ENCODE measurements around the gene PCDHGA8. TPM values are rescaled to one million over a fixed set of nuclear protein-coding genes. Genes with fewer than 3 reads are reported as not detected.

Gene PCDHGA8
- total RNA-seq, 1 donor from 2014 or later, result 2.6 TPM

DNA sequence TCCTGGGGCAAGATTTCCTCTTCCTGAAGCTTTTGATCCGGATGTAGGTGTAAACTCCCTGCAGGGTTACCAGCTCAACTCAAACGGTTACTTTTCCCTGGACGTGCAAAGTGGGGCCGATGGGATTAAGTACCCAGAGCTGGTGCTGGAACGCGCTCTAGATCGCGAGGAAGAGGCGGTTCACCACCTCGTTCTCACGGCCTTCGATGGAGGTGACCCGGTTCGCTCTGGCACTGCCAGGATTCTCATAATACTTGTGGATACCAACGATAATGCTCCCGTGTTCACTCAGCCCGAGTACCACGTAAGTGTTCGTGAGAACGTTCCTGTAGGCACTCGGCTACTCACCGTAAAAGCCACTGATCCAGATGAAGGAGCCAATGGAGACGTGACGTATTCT is 36.8 kb upstream of the PCDHGA8 start:
- peaks cover 13% of the 10 kb centered on the region for H3K4me1 Mint-ChIP-seq (ENCODE audit: unreplicated experiment)
- H3K9me3 Mint-ChIP-seq (ENCODE audit: unreplicated experiment), result peaks cover 27% of the 10 kb centered on the region
- TF ChIP-seq, protein P1, sequence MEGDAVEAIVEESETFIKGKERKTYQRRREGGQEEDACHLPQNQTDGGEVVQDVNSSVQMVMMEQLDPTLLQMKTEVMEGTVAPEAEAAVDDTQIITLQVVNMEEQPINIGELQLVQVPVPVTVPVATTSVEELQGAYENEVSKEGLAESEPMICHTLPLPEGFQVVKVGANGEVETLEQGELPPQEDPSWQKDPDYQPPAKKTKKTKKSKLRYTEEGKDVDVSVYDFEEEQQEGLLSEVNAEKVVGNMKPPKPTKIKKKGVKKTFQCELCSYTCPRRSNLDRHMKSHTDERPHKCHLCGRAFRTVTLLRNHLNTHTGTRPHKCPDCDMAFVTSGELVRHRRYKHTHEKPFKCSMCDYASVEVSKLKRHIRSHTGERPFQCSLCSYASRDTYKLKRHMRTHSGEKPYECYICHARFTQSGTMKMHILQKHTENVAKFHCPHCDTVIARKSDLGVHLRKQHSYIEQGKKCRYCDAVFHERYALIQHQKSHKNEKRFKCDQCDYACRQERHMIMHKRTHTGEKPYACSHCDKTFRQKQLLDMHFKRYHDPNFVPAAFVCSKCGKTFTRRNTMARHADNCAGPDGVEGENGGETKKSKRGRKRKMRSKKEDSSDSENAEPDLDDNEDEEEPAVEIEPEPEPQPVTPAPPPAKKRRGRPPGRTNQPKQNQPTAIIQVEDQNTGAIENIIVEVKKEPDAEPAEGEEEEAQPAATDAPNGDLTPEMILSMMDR (IDR thresholded peaks at IDR 0.05; ENCODE audit: unreplicated experiment), result no peak
- H3K36me3 Mint-ChIP-seq (ENCODE audit: low read depth, unreplicated experiment), result peaks cover 47% of the 10 kb centered on the region
- peak overlapping the region; percentile 51 for H3K4me3 Mint-ChIP-seq (ENCODE audit: unreplicated experiment)
- H3K27me3 Mint-ChIP-seq (ENCODE audit: unreplicated experiment), result peaks cover 5% of the 10 kb centered on the region
- DNase-seq (ENCODE audit: low spot score), result no peak
- H3K27ac Mint-ChIP-seq (ENCODE audit: unreplicated experiment), result no peak overlapping the region

- peaks cover 32% of the 10 kb centered on the region for H3K9me3 Mint-ChIP-seq (ENCODE audit: unreplicated experiment)
- TF ChIP-seq, protein P1 (IDR thresholded peaks at IDR 0.05; ENCODE audit: unreplicated experiment), result no peak
- peaks cover 15% of the 10 kb centered on the region for H3K4me1 Mint-ChIP-seq (ENCODE audit: unreplicated experiment)
- H3K27ac Mint-ChIP-seq (ENCODE audit: unreplicated experiment), result no peak overlapping the region
- H3K4me3 Mint-ChIP-seq (ENCODE audit: unreplicated experiment), result peak overlapping the region; percentile 47
- DNase-seq (ENCODE audit: low spot score), result no peak
- peaks cover 8% of the 10 kb centered on the region for H3K27me3 Mint-ChIP-seq (ENCODE audit: unreplicated experiment)
- H3K36me3 Mint-ChIP-seq (ENCODE audit: low read depth, unreplicated experiment), result peaks cover 52% of the 10 kb centered on the region
These were observed 36.3 kb upstream of the PCDHGA8 start for GRCh38 chr5:141356133-141356532.

DNA sequence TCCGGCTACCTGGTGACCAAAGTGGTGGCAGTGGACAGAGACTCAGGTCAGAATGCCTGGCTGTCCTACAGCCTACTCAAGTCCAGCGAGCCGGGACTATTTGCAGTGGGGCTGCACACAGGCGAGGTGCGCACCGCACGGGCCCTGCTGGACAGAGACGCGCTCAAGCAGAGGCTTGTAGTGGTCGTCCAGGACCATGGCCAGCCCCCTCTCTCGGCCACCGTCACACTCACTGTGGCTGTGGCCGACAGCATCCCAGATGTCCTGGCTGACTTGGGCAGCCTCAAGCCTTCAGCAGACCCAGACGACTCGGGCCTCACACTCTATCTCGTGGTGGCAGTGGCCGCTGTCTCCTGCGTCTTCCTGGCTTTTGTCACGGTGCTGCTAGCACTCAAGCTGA is 35.5 kb upstream of the PCDHGA8 start:
- Mint-ChIP-seq H3K27ac (ENCODE audit: unreplicated experiment) (no peak overlapping the region), H3K4me3 (ENCODE audit: unreplicated experiment) (no peak overlapping the region), H3K36me3 (ENCODE audit: low read depth, unreplicated experiment) (peaks cover 55% of the 10 kb centered on the region), H3K9me3 (ENCODE audit: unreplicated experiment) (peaks cover 35% of the 10 kb centered on the region), H3K4me1 (ENCODE audit: unreplicated experiment) (peaks cover 15% of the 10 kb centered on the region), H3K27me3 (ENCODE audit: unreplicated experiment) (peaks cover 10% of the 10 kb centered on the region)
- TF ChIP-seq, protein P1 (IDR thresholded peaks at IDR 0.05; ENCODE audit: unreplicated experiment), result no peak
- no peak for DNase-seq (ENCODE audit: low spot score)

DNA sequence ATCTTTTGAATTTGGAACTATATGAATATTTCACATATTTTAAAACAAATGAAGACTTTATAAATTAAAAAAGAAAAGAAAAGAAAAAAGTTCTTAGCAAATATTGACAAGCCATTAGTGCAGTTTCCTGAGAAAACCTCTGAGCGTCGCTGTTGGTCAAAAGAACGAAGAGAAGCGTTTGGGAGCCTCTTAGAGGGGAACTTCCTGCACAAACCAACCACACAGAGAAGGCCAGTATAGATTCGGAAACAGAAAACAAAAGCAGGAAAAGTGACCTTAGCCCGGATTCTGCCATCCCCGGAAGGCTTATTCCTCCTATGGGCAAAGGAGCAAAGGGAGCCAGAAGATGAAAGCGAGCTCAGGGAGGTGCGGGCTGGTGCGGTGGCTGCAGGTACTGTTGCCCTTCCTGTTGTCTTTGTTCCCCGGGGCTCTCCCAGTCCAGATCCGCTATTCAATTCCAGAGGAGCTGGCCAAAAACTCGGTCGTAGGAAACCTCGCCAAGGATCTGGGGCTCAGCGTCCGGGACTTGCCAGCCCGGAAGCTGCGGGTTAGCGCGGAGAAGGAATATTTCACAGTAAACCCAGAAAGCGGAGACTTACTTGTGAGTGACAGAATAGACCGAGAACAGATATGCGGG is 32.5 kb upstream of the PCDHGA8 start, which contains the start of gene PCDHGB2:
Gene PCDHGB2 (plus strand): TSS at position 205 of the 637 bp plus-strand sequence. CDS start 142 bp downstream, at position 347.
- peak within 1 kb of the TSS; percentile 95 for H3K27ac Mint-ChIP-seq (ENCODE audit: unreplicated experiment)
- peak within 1 kb of the TSS; percentile 70 for H3K4me3 Mint-ChIP-seq (ENCODE audit: unreplicated experiment)
- peaks cover 67% of the 10 kb centered on the region for H3K36me3 Mint-ChIP-seq (ENCODE audit: low read depth, unreplicated experiment)
- H3K27me3 Mint-ChIP-seq (ENCODE audit: unreplicated experiment), result peaks cover 15% of the 10 kb centered on the region
- TF ChIP-seq, protein P1 (IDR thresholded peaks at IDR 0.05; ENCODE audit: unreplicated experiment), result peak; percentile 63
- peaks cover 23% of the 10 kb centered on the region for H3K4me1 Mint-ChIP-seq (ENCODE audit: unreplicated experiment)
- H3K9me3 Mint-ChIP-seq (ENCODE audit: unreplicated experiment), result peaks cover 44% of the 10 kb centered on the region
- peak; percentile 26 for DNase-seq (ENCODE audit: low spot score)

GRCh38 chr5:141360685-141361084 is 31.7 kb upstream of the PCDHGA8 start:
- Mint-ChIP-seq H3K27ac (ENCODE audit: unreplicated experiment) (peak overlapping the region; percentile 67), H3K4me3 (ENCODE audit: unreplicated experiment) (peak overlapping the region; percentile 70), H3K4me1 (ENCODE audit: unreplicated experiment) (peaks cover 23% of the 10 kb centered on the region), H3K36me3 (ENCODE audit: low read depth, unreplicated experiment) (peaks cover 68% of the 10 kb centered on the region), H3K27me3 (ENCODE audit: unreplicated experiment) (peaks cover 18% of the 10 kb centered on the region), H3K9me3 (ENCODE audit: unreplicated experiment) (peaks cover 51% of the 10 kb centered on the region)
- no peak for DNase-seq (ENCODE audit: low spot score)
- TF ChIP-seq, protein P1 (IDR thresholded peaks at IDR 0.05; ENCODE audit: unreplicated experiment), result no peak

Data from endothelial cell (in vitro differentiated cells).